HG03135 (cell line): Measurements from ENCODE around the gene ATR.
"Not testable (repeated sequence)": the region's sequence is repeated elsewhere in the genome, so short reads cannot be mapped to it uniquely, and the experiment has no call there.

Experiments used
- ATAC-seq: cut with Tn5 transposase; IDR thresholded peaks from one replicate; pipeline ENCODE4 v1.9.1; 2021; ENCODE audit warnings: mild to moderate bottlenecking, moderate library complexity; ENCODE audit not compliant: unreplicated experiment

The ATR gene

DNA sequence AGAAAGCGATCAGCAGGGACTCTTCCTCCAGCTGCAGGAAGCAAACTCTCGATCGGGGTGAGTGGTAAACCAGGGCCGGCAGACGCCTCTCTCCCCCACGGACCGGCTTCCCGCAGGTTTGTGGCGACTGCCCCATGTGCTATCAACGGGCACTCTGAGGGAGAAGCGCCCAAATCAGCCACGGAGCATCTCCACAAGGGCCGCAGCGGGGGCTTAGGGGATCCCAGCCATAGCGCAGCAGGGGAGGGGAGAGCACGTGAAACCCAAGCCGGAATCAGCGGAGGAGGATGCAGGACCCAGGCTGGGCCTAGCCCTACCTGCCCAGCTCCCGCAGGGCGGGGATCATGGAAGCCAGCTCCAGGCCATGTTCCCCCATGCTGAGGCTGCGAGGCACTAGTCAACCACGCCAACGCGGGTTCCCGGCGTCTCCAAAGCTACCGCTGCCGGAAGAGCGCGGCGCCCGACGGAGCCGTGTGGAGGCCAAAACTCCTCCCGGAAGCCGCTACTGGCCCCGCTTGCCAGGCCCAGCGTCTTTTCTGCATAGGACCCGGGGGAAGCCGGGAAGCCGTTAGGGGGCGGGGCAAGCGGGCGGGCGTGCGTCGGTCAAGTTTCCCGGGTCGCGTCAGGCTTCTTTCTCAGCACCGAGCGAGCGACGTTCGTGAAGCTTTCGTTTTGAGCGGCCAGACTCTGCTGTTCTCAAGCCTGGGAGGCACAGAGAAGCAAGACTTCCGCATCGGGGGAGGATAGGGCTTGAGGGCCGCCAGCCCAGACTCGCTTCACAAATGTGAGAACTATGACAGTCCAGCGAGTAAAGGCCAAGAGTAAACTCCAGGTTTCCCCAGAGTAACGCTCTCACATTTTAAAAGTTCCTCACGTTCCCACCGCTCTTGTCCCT, at the start of gene ATR:
ATR (minus strand) TSS at position 405 of the 895 bp plus-strand sequence; CDS start at position 376, 29 bp downstream.
- peak; percentile 93 for ATAC-seq

DNA sequence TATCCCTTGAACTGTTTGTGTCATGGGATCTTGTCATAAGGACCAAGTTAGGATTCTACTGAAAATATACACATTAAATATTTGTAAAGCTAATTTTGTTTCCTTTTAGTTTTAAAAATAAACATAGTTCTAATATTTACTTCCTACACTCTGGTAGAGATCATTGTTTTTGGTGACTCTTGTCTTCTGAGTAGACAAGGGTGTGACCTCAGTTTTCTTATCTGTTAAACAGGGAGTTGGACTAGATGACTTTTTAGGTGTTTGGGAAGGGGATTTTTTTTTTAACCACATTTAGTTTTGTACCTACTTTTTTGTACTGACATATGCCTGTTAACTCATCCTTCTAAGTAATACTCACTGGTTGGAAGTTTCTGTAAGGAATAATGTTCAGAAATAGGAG, 48.4 kb upstream of the ATR start:
- no peak for ATAC-seq

DNA sequence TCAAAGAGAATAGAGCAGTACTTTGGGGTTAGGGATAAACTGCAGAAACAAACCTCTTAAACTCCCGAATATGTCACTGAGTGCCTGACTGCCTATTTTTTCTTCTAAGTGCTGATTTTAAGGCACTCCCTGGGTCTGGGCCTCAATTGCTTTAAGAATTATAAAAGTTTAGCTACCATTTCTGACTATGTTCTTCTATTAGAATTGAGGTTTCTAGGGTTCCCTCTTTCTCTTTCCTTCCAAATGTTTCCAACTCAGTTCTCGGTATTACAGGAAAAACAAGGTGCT, 46.6 kb upstream of the ATR start:
- ATAC-seq: no peak

DNA sequence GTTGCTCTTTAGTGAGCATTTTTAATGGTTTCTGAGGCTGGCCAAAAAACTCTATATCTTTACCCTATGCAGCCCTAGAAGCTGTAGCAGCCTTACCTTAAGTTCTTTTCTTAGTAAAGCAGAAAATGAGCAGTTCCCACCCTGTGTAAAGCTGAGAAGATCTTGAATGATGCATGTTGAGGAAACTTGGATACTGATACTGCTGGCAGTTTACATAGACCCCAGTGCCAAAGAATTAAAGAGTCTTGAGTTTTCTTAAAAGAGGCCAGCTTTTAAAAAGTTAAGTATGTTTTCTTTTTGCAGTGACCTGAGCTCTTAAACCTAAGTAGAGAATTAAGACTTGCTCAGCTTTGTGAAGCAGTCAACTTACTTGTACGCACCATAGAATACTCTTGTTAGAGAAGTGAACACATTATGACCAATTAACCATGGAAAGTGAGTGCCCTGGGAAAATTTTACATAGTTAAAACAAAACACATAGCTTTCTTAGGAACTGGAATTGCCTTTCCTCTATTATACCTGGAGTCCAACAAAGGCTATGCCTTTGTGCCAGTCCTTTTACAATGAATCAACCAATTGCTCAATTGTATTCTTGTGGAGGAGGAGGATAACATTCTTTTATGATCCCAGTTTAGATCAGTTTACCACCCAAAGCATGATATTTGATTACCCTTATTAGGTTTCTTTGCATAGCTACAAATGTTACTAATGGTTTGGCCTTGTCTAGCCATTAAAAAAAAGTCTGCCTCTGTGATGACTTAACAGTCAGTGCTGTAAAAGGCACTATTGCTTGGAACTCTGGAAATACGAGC, 46.0 kb upstream of the ATR start:
- ATAC-seq: no peak

DNA sequence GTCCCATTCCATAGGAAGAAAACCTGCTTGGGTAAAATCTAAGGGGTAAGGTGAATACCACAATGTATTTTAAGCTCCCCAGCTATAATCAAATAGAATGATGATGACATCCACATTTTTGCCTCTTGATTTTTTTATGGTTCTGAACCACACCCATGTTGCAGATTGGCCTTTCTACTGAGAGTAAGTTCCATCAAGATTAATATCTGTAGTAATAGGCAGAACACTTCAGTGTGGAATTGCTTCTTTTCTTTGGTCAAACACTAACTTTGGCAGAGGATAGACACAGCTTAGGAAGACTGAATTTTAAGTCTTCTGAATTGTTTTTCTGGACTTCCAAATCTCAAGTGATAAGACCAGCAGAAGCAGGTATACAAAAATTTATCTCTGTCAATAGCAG, 44.7 kb upstream of the ATR start:
- ATAC-seq: no peak

DNA sequence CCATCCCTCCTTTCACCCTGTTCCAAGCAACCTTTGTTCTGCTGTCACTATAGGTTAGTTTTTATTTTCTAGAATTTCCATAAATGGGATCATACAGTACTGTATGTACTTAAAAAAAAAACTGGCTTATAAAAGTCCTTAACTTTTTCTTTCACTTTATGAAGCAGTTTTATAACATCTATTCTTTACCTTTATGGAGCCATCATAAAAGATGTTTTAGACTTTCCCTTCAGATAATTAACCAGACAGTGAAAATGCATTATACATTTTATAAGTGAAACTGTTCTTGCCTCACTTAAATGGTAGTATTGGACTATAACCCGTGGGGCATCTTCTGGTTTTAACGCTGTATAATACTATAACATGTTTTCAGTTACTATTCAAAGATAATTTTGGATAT, 43.9 kb upstream of the ATR start:
- no peak for ATAC-seq

DNA sequence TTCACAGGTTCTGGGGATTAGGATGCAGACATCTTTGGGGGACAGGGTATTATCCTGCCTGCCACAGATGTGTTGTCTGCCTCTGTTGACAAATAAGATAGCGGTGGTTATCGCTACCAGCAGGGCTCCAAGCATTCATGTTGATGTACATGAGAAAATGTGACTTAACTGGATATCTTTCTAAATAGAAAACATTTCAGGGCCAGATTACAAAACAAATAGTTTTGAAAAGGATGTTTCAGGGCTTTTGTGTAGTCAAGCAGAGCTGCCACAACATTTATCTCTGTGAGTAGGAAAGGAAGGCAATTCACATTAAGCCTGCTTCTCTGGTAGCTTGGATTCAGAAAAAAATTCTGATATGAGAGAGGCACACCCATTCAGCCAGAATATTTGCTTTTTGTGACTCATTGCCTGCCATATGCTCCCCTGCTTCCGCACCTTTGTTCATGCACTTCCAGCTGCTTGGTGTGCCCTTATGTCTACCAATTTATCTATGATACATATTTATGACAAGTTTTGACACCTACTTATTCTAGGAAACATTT, 40.5 kb upstream of the ATR start:
- ATAC-seq: no peak

DNA sequence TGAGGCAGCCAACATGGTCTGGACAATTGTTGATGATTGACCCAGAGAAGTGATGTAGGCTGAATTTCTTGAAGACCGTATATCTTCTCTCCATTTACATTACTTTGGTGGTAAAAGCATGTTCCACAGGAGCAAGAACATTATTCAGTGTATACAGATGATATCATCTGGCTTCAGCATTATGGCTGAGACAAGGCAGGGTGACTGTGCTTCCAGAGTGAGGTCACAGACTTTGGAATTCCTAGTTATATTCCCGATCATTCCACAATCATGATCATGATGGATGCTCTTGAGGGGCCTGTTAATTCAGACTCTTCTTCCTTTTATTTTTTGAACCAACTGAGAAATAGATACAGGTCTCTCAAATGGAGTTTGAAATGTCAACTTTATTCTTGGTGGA, 36.6 kb upstream of the ATR start:
- no peak for ATAC-seq

DNA sequence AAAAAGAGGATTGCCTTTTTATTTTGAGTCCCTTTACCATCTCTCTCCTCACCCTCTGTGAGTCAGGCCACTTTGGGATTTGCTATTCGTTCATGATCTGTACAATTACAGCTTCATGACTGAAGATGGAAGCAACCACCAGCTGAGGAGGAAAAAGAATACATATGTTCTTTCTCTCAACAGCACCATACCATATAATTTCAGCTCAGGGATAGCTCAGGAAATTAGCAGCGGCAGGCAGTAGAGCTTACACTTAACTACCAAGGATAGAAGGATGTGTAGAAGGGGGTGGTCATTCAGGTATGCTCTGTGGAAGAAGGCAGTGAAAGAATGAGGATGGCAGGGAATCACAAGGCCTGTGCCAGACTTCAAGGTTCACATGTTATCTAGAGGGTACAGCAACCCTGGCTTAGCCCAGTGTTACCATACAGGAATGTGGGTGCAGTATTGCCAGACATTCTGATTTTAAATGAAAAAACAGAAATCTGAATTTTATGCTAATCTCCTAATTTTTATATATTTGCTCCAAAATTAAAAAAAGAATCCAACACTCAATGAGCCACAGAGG, 35.6 kb upstream of the ATR start:
- ATAC-seq: no peak

DNA sequence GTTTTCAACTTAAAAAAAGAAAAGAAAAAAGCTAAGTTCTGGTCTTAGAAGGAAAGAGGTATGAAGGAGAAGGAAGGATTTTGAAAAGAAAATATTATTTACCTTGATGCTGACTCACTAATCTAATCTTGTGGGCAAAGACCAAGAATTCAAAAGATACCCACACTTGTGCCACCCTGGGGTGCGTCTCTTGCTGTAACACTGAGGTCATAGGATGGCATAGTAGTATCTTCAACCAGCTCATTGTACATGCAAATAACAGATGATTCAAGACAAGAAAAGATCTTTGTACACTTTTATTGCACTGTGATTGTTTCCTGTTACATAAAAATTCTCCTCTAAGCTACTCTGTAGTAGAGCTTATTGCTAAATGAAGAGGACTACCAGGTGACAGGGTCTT, 35.0 kb upstream of the ATR start:
- ATAC-seq: no peak

DNA sequence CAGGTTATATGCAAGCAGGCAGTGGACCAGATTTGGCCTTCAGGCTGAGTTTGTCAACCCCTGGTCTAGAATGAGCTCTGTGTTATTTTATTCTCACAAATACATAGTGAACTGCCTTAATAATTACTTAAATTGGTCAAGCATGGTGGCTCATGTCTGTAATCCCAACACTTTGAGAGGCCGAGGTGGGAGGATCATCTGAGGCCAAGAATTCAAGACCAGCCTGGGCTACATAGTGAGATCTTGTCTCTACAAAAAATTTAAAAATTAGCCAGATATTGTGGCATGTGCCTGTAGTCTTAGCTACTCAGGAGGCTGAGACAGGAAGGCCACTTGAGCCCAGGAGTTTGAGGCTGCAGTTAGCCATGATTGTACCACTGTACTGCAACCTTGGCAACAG, 32.7 kb upstream of the ATR start:
- ATAC-seq: no peak

DNA sequence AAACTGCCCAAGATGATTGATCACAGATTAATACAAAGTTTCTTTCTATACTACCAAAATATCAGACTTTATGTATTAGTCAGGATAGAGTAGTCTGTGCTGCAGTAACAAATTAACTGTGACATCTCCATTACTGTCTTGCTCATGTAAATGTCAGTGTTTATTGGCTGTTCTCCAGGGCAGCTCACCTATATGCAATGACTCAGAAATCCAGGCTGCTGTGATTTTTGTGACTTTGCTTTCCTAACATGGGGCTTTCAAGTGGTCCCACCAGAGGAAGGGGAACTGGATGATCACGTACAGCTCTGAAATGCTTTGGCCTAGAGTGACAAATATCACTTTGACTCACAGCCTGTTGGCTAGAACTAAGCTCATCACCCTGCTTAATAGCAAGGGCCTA, 30.6 kb upstream of the ATR start:
- ATAC-seq: no peak

DNA sequence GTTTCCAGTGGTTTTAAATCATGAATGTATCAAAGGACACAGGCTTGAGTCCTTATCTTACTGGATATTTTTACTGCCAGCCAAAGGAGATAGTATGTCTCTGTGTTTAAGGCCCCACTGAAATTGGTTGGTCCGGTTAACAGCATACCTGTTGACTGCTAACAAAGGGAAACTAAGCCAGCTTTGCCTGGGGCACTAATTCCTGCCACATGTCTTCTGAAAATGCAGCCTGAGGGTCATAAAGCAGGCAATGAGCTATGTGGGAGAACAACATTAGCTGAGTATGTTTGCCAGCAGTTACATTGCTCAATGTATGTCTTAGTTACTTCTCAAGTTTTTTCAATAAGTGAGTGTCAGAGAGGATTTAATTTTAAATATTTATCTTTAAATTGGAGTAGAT, 30.1 kb upstream of the ATR start:
- ATAC-seq: no peak

DNA sequence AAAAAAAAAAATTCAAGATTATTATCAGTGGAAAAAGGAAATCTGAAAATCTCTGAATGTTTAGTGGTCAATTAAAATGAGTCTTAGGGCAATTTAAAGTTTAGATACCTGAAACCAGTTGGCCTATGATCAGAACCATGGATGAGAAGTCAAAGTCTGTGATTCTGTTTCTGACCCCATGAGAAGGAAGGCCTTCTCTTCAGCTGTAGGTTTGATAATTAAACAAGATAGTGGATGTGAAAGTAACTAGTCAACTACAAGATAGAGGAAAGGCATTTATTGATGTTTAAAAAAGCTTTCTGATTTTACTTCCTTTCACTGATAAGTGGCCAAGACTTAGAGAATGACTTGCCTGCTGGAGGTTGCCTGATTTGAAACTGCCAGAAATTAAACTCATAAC, 26.4 kb upstream of the ATR start:
- no peak for ATAC-seq

DNA sequence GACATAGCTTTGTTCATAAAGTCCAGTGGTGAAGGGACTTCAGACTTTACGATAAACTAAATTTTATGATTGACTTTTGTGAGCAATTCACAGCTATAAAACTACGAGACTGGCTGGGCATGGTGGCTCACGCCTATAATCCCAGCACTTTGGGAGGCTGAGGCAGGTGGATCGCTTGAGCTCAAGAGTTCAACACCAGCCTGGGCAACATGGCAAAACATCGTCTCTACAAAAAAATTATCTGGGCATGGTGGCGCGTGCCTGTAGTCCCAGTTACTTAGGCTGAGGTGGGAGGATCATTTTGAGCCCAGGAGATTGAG, 24.8 kb upstream of the ATR start:
- not testable (repeated sequence) for ATAC-seq

DNA sequence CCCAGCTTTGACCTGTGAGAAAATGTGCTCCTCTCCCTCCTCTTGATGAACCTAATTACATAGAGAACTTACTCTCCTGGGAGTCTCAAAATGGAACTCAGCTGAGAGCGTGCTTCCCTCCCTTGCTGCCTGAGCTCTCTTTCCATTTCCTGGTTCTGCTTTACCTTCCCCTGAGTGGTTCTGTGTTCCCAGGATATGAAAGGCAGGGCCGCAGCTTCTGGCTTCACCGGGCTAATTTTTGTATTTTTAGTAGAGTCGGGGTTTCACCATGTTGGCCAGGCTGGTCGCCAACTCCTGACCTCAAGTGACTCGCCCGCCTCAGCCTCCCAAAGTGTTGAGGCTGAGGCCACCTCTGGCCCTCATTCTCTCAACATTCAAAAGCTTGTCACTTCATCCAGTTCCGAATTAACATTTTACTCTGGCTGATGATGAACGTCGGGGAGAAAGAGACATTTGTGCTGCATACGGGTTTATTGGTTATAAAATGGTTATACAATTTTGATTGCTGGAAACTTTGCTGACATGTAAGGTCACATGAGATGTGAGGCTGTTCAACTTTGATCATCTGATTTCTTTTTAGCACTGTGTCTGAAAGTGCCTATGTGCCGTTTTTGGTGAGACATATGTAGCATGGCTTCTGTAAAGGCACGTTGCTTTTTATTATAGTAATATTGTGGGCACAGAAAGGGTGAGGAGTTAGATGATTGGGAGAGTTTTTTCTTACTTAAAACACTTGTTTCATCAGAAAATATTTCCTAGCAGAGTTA, 24.3 kb upstream of the ATR start:
- no peak for ATAC-seq

DNA sequence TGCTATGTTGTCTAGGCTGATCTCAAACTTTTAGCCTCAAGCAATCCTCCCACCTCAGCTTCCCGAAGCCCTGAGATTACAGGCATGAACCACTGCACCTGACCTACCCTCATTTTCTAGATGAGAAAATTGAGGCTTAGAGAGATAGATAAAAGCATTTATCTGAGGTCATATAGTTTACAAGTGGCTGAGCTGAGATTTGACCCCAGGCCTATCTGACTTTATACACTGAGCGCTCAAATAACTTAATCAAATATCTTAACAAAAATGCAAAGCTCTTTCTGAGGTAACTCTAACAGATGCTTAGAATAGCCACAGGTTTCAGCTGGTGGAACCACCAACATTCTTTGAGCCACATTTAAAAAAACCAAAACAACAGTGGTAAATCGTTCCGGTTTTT, 23.2 kb upstream of the ATR start:
- no peak for ATAC-seq

DNA sequence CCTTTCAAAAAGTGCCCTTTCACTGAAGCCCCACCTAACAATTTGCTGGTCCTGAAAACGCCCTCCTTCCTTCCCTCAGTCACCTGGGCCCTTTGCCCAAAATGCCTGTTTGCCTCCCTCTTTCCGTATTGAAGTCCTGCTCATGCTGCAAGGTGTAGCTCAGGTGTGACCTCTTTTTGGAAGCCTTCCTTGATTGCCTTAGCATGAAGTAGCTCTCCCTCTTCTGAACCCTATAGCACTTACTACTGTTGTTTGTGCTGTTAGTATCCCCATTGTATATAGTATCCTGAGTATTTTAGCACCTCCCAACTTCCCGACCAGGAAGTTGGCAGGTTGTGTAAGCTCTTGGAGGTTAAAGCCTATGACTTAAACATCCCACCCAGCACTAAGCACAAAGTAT, 19.4 kb upstream of the ATR start:
- ATAC-seq: no peak

DNA sequence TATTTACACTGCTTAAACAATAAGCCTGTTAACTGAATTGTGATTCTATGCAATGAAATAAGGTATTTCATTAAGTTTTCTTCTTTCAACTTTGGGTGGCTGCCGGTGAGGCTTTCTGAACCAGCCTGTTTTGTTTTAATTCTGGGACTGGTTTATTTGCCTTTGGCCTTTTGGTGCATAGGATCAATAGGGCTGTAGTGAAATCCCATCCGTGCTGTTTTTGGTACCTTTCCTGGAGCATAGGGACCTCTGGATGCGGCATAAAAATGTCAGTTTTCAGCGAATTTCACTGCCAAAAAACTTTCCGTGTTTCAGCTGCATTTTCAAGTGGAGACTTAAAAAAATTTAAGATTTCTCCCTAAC, 18.2 kb upstream of the ATR start:
- ATAC-seq: no peak

DNA sequence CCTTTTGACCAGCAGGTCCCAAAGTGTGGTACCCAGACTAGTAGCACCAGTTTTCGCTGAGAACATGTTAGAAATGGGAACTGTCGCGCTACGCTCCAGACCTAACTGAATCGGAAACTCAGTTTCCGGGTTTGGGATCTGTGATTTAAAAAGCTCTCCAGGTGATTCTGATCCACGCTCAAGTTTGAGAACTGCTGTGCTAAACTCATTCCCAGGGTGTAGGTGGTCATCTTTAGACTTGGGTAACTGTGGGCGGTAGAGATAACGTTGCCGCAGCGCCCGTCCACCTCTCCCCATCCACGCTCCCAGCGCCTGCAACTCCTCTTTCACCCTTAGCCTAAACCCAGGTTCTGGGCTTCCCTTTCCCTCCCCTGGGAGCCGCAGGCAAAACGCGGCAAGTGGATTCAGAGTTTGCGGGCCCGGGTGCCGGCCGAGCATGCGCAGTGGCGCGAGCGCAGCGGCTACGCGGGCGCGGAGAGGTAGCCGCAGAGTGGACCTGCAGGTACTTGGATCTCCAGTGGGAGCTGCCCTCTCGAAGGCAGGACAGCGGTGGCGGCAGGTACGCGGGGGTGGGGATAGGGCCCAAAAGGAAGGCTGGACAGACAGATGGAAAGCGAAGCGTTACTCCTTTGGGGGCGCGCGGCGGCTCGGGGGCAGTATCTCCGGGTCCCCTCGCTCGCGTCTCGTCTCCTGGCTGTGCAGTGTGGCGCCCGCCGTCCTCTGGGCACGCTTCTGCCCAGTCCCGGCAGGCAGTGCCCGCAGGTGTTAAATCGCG, 17.6 kb upstream of the ATR start, which contains the start of gene PLS1:
PLS1 (plus strand) TSS at position 443 of the 775 bp plus-strand sequence. CDS start 67,845 bp downstream, outside the sequence.
- ATAC-seq: peak; percentile 88
